Progenitor cell of endocrine pancreas (in vitro differentiated cells): ENCODE measurements around the gene IL20. TPM values are rescaled to one million over a fixed set of nuclear protein-coding genes. Genes with fewer than 3 reads are reported as not detected.
A peak's percentile ranks its signal among the peaks of the same experiment; 100 is the strongest.

Experiments
- DNase-seq: peaks from one replicate; pipeline ENCODE4 v3.0.0; 2021; ENCODE audit warnings: low spot score; ENCODE audit not compliant: unreplicated experiment
- H3K27ac Mint-ChIP-seq: 2 replicates; pipeline ENCODE4 v1.8.0; 2021; ENCODE audit warnings: mild to moderate bottlenecking, moderate library complexity, mixed read lengths
- H3K27me3 Mint-ChIP-seq: 2 replicates; pipeline ENCODE4 v1.8.0; 2021; ENCODE audit warnings: mixed read lengths
- H3K36me3 Mint-ChIP-seq: 2 replicates; pipeline ENCODE4 v1.8.0; 2022; ENCODE audit warnings: mixed read lengths; ENCODE audit not compliant: insufficient read depth
- H3K4me1 Mint-ChIP-seq: 2 replicates; pipeline ENCODE4 v1.8.0; 2021; ENCODE audit warnings: low read depth, mixed read lengths
- H3K4me3 Mint-ChIP-seq: 2 replicates; pipeline ENCODE4 v1.8.0; 2021; ENCODE audit warnings: low read depth, mild to moderate bottlenecking, moderate library complexity, mixed read lengths
- H3K9me3 Mint-ChIP-seq: 2 replicates; pipeline ENCODE4 v1.8.0; 2021; ENCODE audit warnings: low read depth, mixed read lengths
- total RNA-seq: library from RNA; stranded (reverse); gene quantifications from 2 replicates; pipeline ENCODE4 v1.2.1, GENCODE V29; 2021
- TF ChIP-seq, protein P1 (sequence below): fragments of 200-600 bp; sonication (generic); IDR thresholded peaks from one replicate; pipeline ENCODE4 v1.5.0; 2021; ENCODE audit warnings: antibody characterized with exemption, mild to moderate bottlenecking; ENCODE audit not compliant: unreplicated experiment

IL20 gene
- total RNA-seq, 1 donor from 2014 or later = not detected

DNA sequence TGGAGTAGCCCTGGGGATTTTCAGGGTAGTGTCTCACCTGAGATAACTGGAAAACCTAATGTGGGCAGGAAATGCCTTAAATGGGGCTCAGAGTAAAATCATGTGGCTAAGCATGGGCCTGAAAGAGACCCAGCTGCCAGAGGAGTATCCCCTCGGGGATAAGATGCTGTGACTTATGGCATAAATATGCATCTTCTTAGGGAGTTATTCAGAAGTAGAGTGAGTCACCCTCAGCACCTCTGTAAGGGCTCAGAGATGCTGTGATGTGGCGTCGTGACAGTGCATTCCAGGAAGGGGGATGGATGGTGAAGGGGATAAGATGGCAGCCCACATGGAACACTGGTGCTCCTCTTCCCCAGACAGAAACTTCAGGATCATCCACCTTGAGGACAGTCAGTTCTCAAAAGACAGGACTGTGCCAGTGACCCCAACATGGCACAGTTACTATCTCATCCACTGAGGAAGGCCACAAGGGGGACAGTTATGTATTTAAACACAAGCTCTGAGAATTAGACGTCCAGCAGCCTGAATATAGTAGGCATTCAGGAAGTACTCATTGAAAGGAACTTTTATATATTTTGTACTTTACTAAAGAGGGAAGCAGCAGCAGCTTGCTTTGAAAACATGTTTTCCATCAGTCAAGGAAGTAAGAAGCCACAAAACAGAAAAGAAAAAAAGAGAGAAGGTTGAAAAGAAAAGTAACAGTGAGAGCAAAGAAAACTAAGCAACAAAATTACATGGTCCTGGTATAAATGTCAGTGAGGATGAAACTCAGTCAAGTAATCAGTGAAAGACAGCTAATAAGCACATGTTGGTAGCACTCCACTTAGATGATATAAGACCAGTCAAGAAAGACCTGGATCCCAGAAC lies 40.1 kb downstream of the IL20 start:
- Mint-ChIP-seq H3K4me1 (peaks cover 4% of the 10 kb centered on the region), H3K36me3 (no peaks in the 10 kb centered on the region), H3K27ac (no peak overlapping the region), H3K4me3 (no peak overlapping the region), H3K27me3 (peaks cover 78% of the 10 kb centered on the region), H3K9me3 (no peaks in the 10 kb centered on the region)
- TF ChIP-seq, protein P1, sequence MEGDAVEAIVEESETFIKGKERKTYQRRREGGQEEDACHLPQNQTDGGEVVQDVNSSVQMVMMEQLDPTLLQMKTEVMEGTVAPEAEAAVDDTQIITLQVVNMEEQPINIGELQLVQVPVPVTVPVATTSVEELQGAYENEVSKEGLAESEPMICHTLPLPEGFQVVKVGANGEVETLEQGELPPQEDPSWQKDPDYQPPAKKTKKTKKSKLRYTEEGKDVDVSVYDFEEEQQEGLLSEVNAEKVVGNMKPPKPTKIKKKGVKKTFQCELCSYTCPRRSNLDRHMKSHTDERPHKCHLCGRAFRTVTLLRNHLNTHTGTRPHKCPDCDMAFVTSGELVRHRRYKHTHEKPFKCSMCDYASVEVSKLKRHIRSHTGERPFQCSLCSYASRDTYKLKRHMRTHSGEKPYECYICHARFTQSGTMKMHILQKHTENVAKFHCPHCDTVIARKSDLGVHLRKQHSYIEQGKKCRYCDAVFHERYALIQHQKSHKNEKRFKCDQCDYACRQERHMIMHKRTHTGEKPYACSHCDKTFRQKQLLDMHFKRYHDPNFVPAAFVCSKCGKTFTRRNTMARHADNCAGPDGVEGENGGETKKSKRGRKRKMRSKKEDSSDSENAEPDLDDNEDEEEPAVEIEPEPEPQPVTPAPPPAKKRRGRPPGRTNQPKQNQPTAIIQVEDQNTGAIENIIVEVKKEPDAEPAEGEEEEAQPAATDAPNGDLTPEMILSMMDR = no peak
- DNase-seq = no peak

DNA sequence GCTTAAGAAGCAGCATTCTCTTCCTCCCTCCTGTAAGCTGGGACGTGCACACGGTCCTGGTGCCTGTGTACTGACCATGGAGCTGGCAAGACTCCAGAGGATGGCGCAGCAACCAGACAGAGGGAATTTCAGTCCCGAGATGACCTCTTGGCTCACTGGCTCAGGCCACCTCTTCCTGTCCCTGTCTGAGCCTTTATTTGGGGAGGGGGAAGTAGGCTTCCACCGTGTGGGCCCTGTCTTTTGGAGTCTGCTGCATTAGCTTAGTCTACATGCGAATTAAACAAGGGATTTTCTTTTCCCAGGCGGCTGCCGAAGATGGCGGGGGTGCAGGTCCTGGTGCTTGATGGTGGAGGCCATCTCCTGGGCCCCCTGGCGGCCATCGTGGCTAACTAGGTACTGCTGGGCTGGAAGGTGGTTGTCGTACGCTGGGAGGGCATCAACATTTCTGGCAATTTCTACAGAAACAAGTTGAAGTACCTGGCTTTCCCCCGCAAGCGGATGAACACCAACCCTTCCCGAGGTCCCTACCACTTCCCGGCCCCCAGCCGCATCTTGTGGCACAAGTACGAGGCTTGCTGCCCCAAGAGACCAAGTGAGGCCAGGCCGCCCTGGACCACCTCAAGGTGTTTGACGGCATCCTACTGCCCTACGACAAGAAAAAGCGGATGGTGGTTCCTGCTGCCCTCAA lies 42.0 kb downstream of the IL20 start:
- H3K4me3 Mint-ChIP-seq = peak overlapping the region; percentile 39
- H3K27ac Mint-ChIP-seq = no peak overlapping the region
- DNase-seq = no peak
- no peaks in the 10 kb centered on the region for H3K36me3 Mint-ChIP-seq
- no peaks in the 10 kb centered on the region for H3K9me3 Mint-ChIP-seq
- H3K4me1 Mint-ChIP-seq = peaks cover 4% of the 10 kb centered on the region
- TF ChIP-seq, protein P1 = peak; percentile 38
- H3K27me3 Mint-ChIP-seq = peaks cover 82% of the 10 kb centered on the region

DNA sequence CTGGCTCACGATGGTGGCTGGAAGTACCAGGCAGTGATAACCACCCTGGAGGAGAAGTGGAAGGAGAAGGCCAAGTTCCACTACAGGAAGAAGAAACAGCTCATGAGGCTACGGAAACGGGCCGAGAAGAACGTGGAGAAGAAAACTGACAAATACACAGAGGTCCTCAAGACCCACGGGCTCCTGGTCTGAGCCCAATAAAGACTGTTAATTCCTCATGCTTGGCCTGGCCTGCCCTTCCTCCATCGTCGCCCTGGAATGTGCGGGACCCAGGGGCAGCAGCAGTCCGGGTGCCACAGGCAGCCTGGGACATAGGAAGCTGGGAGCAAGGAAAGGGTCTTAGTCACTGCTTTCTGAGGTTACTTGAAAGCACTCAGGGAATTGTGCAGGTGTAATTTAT lies 42.6 kb downstream of the IL20 start:
- DNase-seq = no peak
- Mint-ChIP-seq H3K4me1 (peaks cover 4% of the 10 kb centered on the region), H3K4me3 (peak overlapping the region; percentile 39), H3K27me3 (peaks cover 83% of the 10 kb centered on the region), H3K36me3 (no peaks in the 10 kb centered on the region), H3K27ac (no peak overlapping the region), H3K9me3 (no peaks in the 10 kb centered on the region)
- TF ChIP-seq, protein P1 = no peak

DNA sequence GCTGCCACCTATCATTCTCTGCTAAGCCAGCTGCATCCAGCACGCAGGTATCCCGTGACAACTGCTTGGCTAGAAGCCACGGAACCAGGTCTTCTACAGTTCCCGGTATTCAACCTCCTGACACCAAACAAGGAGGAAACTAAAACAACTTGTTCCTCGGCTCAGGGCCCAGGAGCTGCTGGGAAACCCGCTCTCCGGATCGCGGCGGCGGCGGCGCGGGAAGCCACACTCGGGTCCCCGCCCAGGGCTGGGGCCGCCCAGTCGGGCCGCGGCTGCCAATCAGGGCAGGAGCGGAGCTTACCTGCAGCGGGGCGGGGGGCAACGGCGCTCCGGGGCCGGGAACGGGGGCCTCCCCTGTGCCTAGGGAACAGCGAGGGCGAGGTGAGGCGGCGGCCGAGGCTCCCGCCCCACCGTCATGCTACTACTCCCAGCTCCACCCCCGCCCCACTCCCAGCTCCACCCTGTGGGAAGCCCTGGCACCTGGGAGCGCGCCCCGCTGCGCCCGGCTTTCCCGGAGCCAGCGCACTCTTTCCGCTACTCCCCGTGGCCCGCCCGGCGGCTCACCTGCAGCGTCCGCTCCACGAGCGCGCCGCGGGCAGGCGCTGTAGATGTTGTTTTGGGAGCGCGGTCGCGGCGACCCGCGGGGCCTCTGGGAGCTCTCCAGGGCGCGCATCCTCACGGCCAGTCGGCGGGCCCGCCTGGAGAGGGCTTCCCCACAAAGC lies 43.9 kb downstream of the IL20 start:
- peaks cover 84% of the 10 kb centered on the region for H3K27me3 Mint-ChIP-seq
- TF ChIP-seq, protein P1 = no peak
- no peak overlapping the region for H3K27ac Mint-ChIP-seq
- H3K4me1 Mint-ChIP-seq = peaks cover 4% of the 10 kb centered on the region
- no peaks in the 10 kb centered on the region for H3K36me3 Mint-ChIP-seq
- peak overlapping the region; percentile 62 for H3K4me3 Mint-ChIP-seq
- no peaks in the 10 kb centered on the region for H3K9me3 Mint-ChIP-seq
- DNase-seq = peak; percentile 51

DNA sequence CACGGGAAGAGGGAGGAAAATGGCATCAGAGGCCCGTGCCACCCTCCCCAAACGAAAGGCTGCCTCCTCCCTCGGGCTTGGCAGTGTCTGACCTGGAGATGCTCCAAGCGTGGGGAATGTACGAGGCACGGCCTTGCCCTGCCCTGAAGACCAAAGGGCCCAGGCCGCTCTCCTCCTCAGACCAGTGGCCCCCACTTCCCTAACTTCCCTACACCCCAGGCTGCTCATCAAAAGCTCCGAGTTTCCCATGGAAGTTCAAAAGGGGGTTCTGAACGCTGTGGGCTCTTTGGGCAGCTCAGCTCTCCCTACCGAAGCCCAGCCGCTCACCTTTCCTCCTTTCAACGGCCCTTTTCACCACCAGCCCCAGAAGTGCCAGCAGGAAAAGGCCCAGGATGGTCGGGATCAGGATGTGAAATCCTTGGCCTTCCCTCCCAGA lies 44.5 kb downstream of the IL20 start:
- no peak for DNase-seq
- Mint-ChIP-seq H3K27me3 (peaks cover 85% of the 10 kb centered on the region), H3K27ac (no peak overlapping the region), H3K9me3 (no peaks in the 10 kb centered on the region), H3K4me1 (peaks cover 4% of the 10 kb centered on the region), H3K4me3 (peak overlapping the region; percentile 33), H3K36me3 (no peaks in the 10 kb centered on the region)
- TF ChIP-seq, protein P1 = no peak
